ENCODE results near the gene CNKSR3. TPM values are rescaled to one million over a fixed set of nuclear protein-coding genes. Genes with fewer than 3 reads are reported as not detected.

Gene CNKSR3
- total and polyA plus RNA-seq, 2 experiments from 2014 or later = 22.4 to 23.9 TPM

GRCh38 chr6:154511791-154512190, 1.3 kb upstream of the CNKSR3 start:
- Histone ChIP-seq H4K20me1 (ENCODE audit: insufficient read depth, poor library complexity, severe bottlenecking) (peaks cover 16% of the 10 kb centered on the region), H3K79me2 (peaks cover 30% of the 10 kb centered on the region), H3K27ac (peak overlapping the region; percentile 63), H3K4me3 (no peak overlapping the region), H3K4me1 (ENCODE audit: insufficient read depth) (peaks cover 39% of the 10 kb centered on the region), H3K4me2 (peak overlapping the region; percentile 84), H3K9me2 (replicated peaks; ENCODE audit: insufficient read depth) (no peaks in the 10 kb centered on the region), H2AFZ (no peak overlapping the region), H3K27me3 (no peaks in the 10 kb centered on the region), H3K36me3 (replicated peaks; ENCODE audit: insufficient read depth, low read depth) (no peaks in the 10 kb centered on the region), H3K9me3 (ENCODE audit: low read depth) (no peaks in the 10 kb centered on the region)
- TF ChIP-seq EZH2 (IDR thresholded peaks at IDR 0.05; ENCODE audit: borderline replicate concordance) (no peak), CTCF (IDR thresholded peaks at IDR 0.05; ENCODE audit: poor library complexity) (no peak), EZH2phosphoT487 (IDR thresholded peaks at IDR 0.05; ENCODE audit: low read depth, severe bottlenecking, unreplicated experiment) (no peak)
- DNase-seq (ENCODE audit: low spot score) = no peak
- WGBS (ENCODE audit: low lambda C conversion rate, missing lambda C conversion rate) = 31% methylated on average over 7 of the region's 7 CpGs

- Histone ChIP-seq H3K9me3 (ENCODE audit: low read depth) (no peaks in the 10 kb centered on the region), H3K27me3 (no peaks in the 10 kb centered on the region), H3K4me3 (peak overlapping the region; percentile 86), H3K36me3 (replicated peaks; ENCODE audit: insufficient read depth, low read depth) (no peaks in the 10 kb centered on the region), H4K20me1 (ENCODE audit: insufficient read depth, poor library complexity, severe bottlenecking) (peaks cover 35% of the 10 kb centered on the region), H3K4me2 (peak overlapping the region; percentile 84), H2AFZ (peak overlapping the region; percentile 35), H3K27ac (peak overlapping the region; percentile 94), H3K4me1 (ENCODE audit: insufficient read depth) (peaks cover 50% of the 10 kb centered on the region), H3K79me2 (peaks cover 51% of the 10 kb centered on the region), H3K9me2 (replicated peaks; ENCODE audit: insufficient read depth) (no peaks in the 10 kb centered on the region)
- DNase-seq (ENCODE audit: low spot score) = peak; percentile 56
- no peak for TF ChIP-seq EZH2 (IDR thresholded peaks at IDR 0.05; ENCODE audit: borderline replicate concordance)
- TF ChIP-seq CTCF (IDR thresholded peaks at IDR 0.05; ENCODE audit: poor library complexity) = no peak
- no peak for TF ChIP-seq EZH2phosphoT487 (IDR thresholded peaks at IDR 0.05; ENCODE audit: low read depth, severe bottlenecking, unreplicated experiment)
- WGBS (ENCODE audit: low lambda C conversion rate, missing lambda C conversion rate) = 1% methylated on average over 54 of the region's 55 CpGs
Observed at GRCh38 chr6:154509421-154510143, 903 bp downstream of the CNKSR3 start.

- Histone ChIP-seq H3K27ac (peak overlapping the region; percentile 94), H3K4me2 (peak overlapping the region; percentile 84), H3K36me3 (replicated peaks; ENCODE audit: insufficient read depth, low read depth) (no peaks in the 10 kb centered on the region), H3K4me1 (ENCODE audit: insufficient read depth) (peaks cover 54% of the 10 kb centered on the region), H4K20me1 (ENCODE audit: insufficient read depth, poor library complexity, severe bottlenecking) (peaks cover 43% of the 10 kb centered on the region), H3K9me2 (replicated peaks; ENCODE audit: insufficient read depth) (no peaks in the 10 kb centered on the region), H2AFZ (peak overlapping the region; percentile 35), H3K9me3 (ENCODE audit: low read depth) (no peaks in the 10 kb centered on the region), H3K79me2 (peaks cover 59% of the 10 kb centered on the region), H3K4me3 (peak overlapping the region; percentile 86), H3K27me3 (no peaks in the 10 kb centered on the region)
- WGBS (ENCODE audit: low lambda C conversion rate, missing lambda C conversion rate) = 16% methylated on average over 14 of the region's 14 CpGs
- peak; percentile 47 for DNase-seq (ENCODE audit: low spot score)
- TF ChIP-seq EZH2 (IDR thresholded peaks at IDR 0.05; ENCODE audit: borderline replicate concordance) (no peak), CTCF (IDR thresholded peaks at IDR 0.05; ENCODE audit: poor library complexity) (no peak), EZH2phosphoT487 (IDR thresholded peaks at IDR 0.05; ENCODE audit: low read depth, severe bottlenecking, unreplicated experiment) (no peak)
Observed at GRCh38 chr6:154508573-154509375, 1.7 kb downstream of the CNKSR3 start.

Measured in hepatocyte (in vitro differentiated cells).